Heart left ventricle (tissue), 16 donors: Measurements from ENCODE around the gene CRISPLD2. TPM values are rescaled to one million over a fixed set of nuclear protein-coding genes. Genes with fewer than 3 reads are reported as not detected.
A peak's percentile ranks its signal among the peaks of the same experiment; 100 is the strongest.

Experiments used
- ATAC-seq, 4 donors: fragments of 200-7000 bp; cut with Tn5 transposase; one replicate each; pipeline ENCODE4 v1.9.1; 2020 to 2022; ENCODE audit warnings: moderate library complexity in 4 of 4, mild to moderate bottlenecking in 3 of 4, moderate number of reproducible peaks in 1 of 4
- DNase-seq, 5 donors: peaks; one replicate each; pipeline ENCODE4 v3.0.0-alpha.2; 2020
- H3K27ac ChIP-seq, 12 donors: fragments of 200-600 bp; sonication (generic) in 4 of 12; one replicate each; pipeline versions ENCODE4 v1.5.0 to v1.8.0; 2016 to 2022; ENCODE audit warnings: mild to moderate bottlenecking in 2 of 12
- H3K27me3 ChIP-seq, 9 donors: fragments of 200-600 bp; sonication (generic) in 2 of 9; one replicate each; pipeline versions ENCODE4 v1.5.1 to v1.8.0; 2016 to 2022; ENCODE audit warnings: mild to moderate bottlenecking in 3 of 9
- H3K36me3 ChIP-seq, 9 donors: fragments of 200-600 bp; sonication (generic) in 2 of 9; one replicate each; pipeline versions ENCODE4 v1.5.0 to v1.8.0; 2018 to 2022; ENCODE audit warnings: mild to moderate bottlenecking in 2 of 9
- H3K4me1 ChIP-seq, 12 donors: fragments of 200-600 bp; sonication (generic) in 4 of 12; one replicate each; pipeline versions ENCODE4 v1.5.0 to v1.8.0; 2016 to 2022; ENCODE audit warnings: mild to moderate bottlenecking in 3 of 12
- H3K4me3 ChIP-seq, 12 donors: fragments of 200-600 bp; sonication (generic) in 4 of 12; one replicate each; pipeline versions ENCODE4 v1.5.0 to v1.8.0; 2017 to 2022; ENCODE audit warnings: mild to moderate bottlenecking in 9 of 12, moderate library complexity in 4 of 12
- H3K9me3 ChIP-seq, 12 donors: fragments of 200-600 bp; sonication (generic) in 4 of 12; one replicate each; pipeline versions ENCODE4 v1.5.0 to v1.8.0; 2016 to 2022; ENCODE audit warnings: mild to moderate bottlenecking in 1 of 12
- CTCF ChIP-seq, 12 donors: fragments of 200-600 bp; sonication (generic) in 4 of 12; IDR thresholded peaks; one replicate each; pipeline versions ENCODE4 v1.5.0 to v1.8.0; 2018 to 2022; ENCODE audit warnings: antibody characterized with exemption in 12 of 12, mild to moderate bottlenecking in 5 of 12
- POLR2A ChIP-seq, 2 donors: fragments of 450-650 bp; IDR thresholded peaks; one replicate each; pipeline ENCODE4 v1.6.1; 2017; ENCODE audit warnings: antibody characterized with exemption in 2 of 2, mild to moderate bottlenecking in 2 of 2, moderate library complexity in 2 of 2
- WGBS, 4 donors: extraction: QIAGEN DNeasy Blood & Tissue Kit in 2 of 4; methylation state at CpG; one replicate each; pipeline versions ENCODE4 v1.1.5 to v1.1.7; 2013 to 2018; 5-methylcytosine and 5-hydroxymethylcytosine counted together
- intact Hi-C, 10 donors: fragments of 100-400 bp; cut with DNase I; formaldehyde crosslinking; loops; one replicate each; pipeline versions ENCODE4 v1.11.1 to v1.14.2; 2022
- polyA plus RNA-seq, 2 donors: library from polyadenylated mRNA; stranded (reverse); fragments of 200-250 nt; gene quantifications; one replicate each; pipeline ENCODE4 v1.2.3, GENCODE V29; 2013
- total RNA-seq, 9 donors: library from RNA; depleted of rRNA in 2 of 9; stranded (reverse); fragments of >200 nt in 2 of 9; fragmentation: NEBNext Ultra II Directional in 3 of 9; extraction: Animal tissue kit (Norgen Biotek cat#: 25700) in 3 of 9; gene quantifications; one replicate each; pipeline versions ENCODE4 v1.1.0 to v1.2.4, GENCODE V29; 2016 to 2023
- donor health status: ischemic (EF 13 %, LVEDD 7.1; RV severe dilation, severe dysfunction).
- donor health status: healthy with polysubstance abuse.
- donor health status: DM: no; HTN: yes; CAD: no.
- donor health status: DM: no; HTN: no; CAD: no.
- donor health status: ischemic (EF 25% LVEDD 6.9; RV normal size, moderate dysfunction).
- donor health status: ischemic (EF 25% LVEDD 5.7; RV mildly dilated, moderate dysfunction).
- donor health status: healthy.
- donor health status: DM: yes; HTN: yes; CAD: no.
- donor health status: ischemic (EF 35%, LVEDD 5.7; RV mildly dilated, moderate dysfunction).
- donor health status: nonischemic (EF 11% LVEDD 7.7; RV severe dilation, severe dysfunction).
- donor health status: DM: yes; HTN: yes; CAD: no.
- donor health status: PGD.
- donor health status: ischemic (EF 29% LVEDD 5.4; RV normal size, mild dysfunction).
- donor health status: nonischemic (EF 23%, LVEDD 6.1; RV moderate dilation, normal function).

CRISPLD2 gene
- total and polyA plus RNA-seq, 11 donors, result 8.0 to 153 (median 12.9) TPM

- H3K4me1 ChIP-seq, result peaks cover 0 to 35% (median 25%) of the 10 kb centered on the region in 12 donors
- WGBS, 4 donors, result 71 to 78% (median 75%) methylated on average over 11 of the region's 11 CpGs
- no peaks in the 10 kb centered on the region for H3K36me3 ChIP-seq
- peaks cover 0 to 9% (median 0%) of the 10 kb centered on the region in 9 donors for H3K27me3 ChIP-seq
- DNase-seq (peak in 1 of 5 donors; percentile 71), ATAC-seq (peak in 2 of 4 donors; percentile 27 to 70)
- no peaks in the 10 kb centered on the region for H3K9me3 ChIP-seq
- H3K27ac ChIP-seq, result peak overlapping the region in 8 of 12 donors; percentile 39 to 77 (median 65)
- no peak overlapping the region for H3K4me3 ChIP-seq
- intact Hi-C loops, result no loop called here
- no peak for TF ChIP-seq POLR2A (IDR thresholded peaks at IDR 0.05)
- TF ChIP-seq CTCF (IDR thresholded peaks at IDR 0.05), result no peak
Measured at GRCh38 chr16:84917492-84917891, 97.7 kb downstream of the CRISPLD2 start.

DNA sequence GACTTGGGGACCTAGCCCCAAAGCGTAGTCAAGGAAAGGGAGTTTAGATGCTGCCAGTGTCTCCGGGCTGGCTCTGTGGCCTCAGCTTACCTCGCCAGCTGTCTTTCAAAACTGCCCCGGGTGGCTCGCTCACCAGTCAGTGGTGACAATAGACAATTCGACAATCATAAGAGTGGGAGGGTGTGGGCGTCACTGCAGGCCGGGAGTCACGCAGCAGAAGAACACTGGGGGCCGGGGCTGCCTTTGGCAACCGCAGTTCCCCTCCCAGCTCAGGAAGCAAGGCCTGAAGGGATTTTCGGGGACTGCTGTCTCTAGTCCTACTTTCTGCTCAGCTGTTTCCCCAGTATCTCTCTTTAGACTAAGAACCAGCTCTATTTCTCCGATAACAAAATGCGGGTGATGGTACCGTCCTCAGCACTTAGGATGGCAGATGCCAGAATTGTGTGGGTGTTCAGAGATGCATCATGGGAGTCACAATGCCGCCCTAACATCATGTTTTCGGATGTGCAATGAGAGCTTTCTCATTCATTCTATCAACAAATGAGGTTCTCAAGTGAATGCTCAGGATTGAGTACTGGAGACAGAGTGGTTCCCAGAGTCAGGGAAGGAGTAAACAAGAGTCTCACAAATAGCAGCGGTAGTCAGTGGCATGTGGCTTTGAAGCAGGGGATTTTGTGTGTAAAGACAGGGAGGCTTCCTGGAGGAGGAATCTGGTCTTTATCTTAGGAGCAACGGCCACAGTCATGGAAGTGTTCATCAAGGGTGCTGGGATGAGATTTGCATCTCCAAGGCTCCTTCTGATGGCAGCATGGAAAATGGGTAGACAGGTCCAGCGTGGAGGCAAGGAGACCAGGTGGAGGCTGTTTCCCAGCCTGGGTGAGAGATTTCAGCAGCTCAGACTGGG, 98.5 kb downstream of the CRISPLD2 start:
- Histone ChIP-seq H3K27ac (peak overlapping the region in 8 of 12 donors; percentile 39 to 77 (median 65)), H3K36me3 (no peaks in the 10 kb centered on the region), H3K4me3 (no peak overlapping the region), H3K4me1 (peaks cover 0 to 40% (median 28%) of the 10 kb centered on the region in 12 donors), H3K27me3 (peaks cover 0 to 9% (median 0%) of the 10 kb centered on the region in 9 donors), H3K9me3 (no peaks in the 10 kb centered on the region)
- WGBS, 4 donors, result 73 to 77% (median 75%) methylated on average over 16 to 20 of the region's 20 CpGs
- ATAC-seq, result no peak
- intact Hi-C loops, result no loop called here
- DNase-seq, result peak in 1 of 5 donors; percentile 48
- TF ChIP-seq POLR2A (IDR thresholded peaks at IDR 0.05) (no peak), CTCF (IDR thresholded peaks at IDR 0.05) (no peak)

GRCh38 chr16:84919269-84919668, 99.5 kb downstream of the CRISPLD2 start:
- Histone ChIP-seq H3K36me3 (no peaks in the 10 kb centered on the region), H3K4me3 (no peak overlapping the region), H3K9me3 (no peaks in the 10 kb centered on the region), H3K27ac (peak overlapping the region in 2 of 12 donors; percentile 19 to 47), H3K4me1 (peaks cover 0 to 41% (median 24%) of the 10 kb centered on the region in 12 donors), H3K27me3 (peaks cover 0 to 9% (median 0%) of the 10 kb centered on the region in 9 donors)
- intact Hi-C loops, result no loop called here
- no peak for DNase-seq
- no peak for ATAC-seq
- WGBS, 4 donors, result 58 to 75% (median 69%) methylated on average over 7 of the region's 7 CpGs
- no peak for TF ChIP-seq POLR2A (IDR thresholded peaks at IDR 0.05)
- TF ChIP-seq CTCF (IDR thresholded peaks at IDR 0.05), result no peak

DNA sequence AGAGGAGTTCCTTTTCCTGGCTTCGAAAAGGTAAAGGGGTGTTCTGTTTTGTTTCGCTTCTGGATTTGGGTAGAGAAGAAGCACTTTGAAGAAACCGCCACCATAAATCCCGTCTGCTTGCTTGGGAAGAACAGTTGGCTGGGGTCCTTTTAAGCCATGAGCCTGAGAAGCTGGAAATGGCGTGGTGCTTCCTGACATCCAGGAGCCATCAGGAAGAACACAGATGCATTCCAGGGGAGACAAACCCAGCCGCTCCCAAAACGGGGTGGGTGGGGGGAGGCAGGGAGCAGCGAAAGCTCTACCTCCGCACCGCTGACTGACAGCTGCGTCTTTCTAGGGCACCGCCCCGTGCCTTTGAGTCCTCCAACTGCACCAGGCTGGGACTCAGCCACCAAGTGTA, 99.9 kb downstream of the CRISPLD2 start:
- no peak overlapping the region for H3K4me3 ChIP-seq
- 72 to 87% (median 79%) methylated on average over 13 of the region's 13 CpGs for WGBS, 4 donors
- H3K27me3 ChIP-seq, result peaks cover 0 to 9% (median 0%) of the 10 kb centered on the region in 9 donors
- no peaks in the 10 kb centered on the region for H3K36me3 ChIP-seq
- TF ChIP-seq CTCF (IDR thresholded peaks at IDR 0.05), result no peak
- no peak for TF ChIP-seq POLR2A (IDR thresholded peaks at IDR 0.05)
- H3K9me3 ChIP-seq, result no peaks in the 10 kb centered on the region
- peaks cover 0 to 41% (median 25%) of the 10 kb centered on the region in 12 donors for H3K4me1 ChIP-seq
- intact Hi-C loops, result loop anchor here in 2 of 10 donors (5.0 to 10.0 kb wide), 2 partner anchors 85 to 87 kb away; no protein-coding TSS in a partner anchor
- H3K27ac ChIP-seq, result peak overlapping the region in 3 of 12 donors; percentile 7 to 38 (median 19)
- no peak for ATAC-seq
- DNase-seq, result peak in 1 of 5 donors; percentile 57
